Activated T-cell treated with anti-CD3 and anti-CD28 coated beads, Interleukin-2, amount 50 U/mL, for 72 hours (primary cell): ENCODE results near the gene ATP8B3. TPM values are rescaled to one million over a fixed set of nuclear protein-coding genes. Genes with fewer than 3 reads are reported as not detected.
A peak's percentile ranks its signal among the peaks of the same experiment; 100 is the strongest.

Source experiments
- ATAC-seq, 2 donors: fragments of 150-1000 bp; cut with Tn5 transposase; replicated peaks in 1 of 2; 2 replicates each; pipeline ENCODE4 v1.10.0; 2021; ENCODE audit warnings: moderate library complexity in 2 of 2, mild to moderate bottlenecking in 1 of 2
- DNase-seq, 2 donors: peaks; one replicate each; pipeline ENCODE4 v3.0.0; 2021 to 2022; ENCODE audit warnings: mixed read lengths in 1 of 2
- H3K27ac Mint-ChIP-seq: one replicate; pipeline ENCODE4 v1.8.0; 2022; ENCODE audit warnings: mild to moderate bottlenecking, moderate library complexity, mixed read lengths
- H3K27me3 Mint-ChIP-seq: one replicate; pipeline ENCODE4 v1.8.0; 2022; ENCODE audit warnings: low read depth, mixed read lengths
- H3K36me3 Mint-ChIP-seq, 2 donors: one replicate each; pipeline ENCODE4 v1.8.0; 2022; ENCODE audit warnings: mixed read lengths in 2 of 2, mild to moderate bottlenecking in 1 of 2; ENCODE audit not compliant: insufficient read depth in 2 of 2
- H3K4me1 Mint-ChIP-seq: one replicate; pipeline ENCODE4 v1.8.0; 2022; ENCODE audit warnings: low read depth, mixed read lengths
- H3K4me3 Mint-ChIP-seq, 2 donors: one replicate each; pipeline ENCODE4 v1.8.0; 2022; ENCODE audit warnings: mild to moderate bottlenecking in 2 of 2, mixed read lengths in 2 of 2, moderate library complexity in 2 of 2
- H3K9me3 Mint-ChIP-seq, 2 donors: one replicate each; pipeline ENCODE4 v1.8.0; 2022; ENCODE audit warnings: mixed read lengths in 2 of 2
- total RNA-seq, 2 donors: library from RNA; stranded (reverse); gene quantifications; one replicate each; pipeline ENCODE4 v1.2.3, GENCODE V29; 2022

Gene ATP8B3
- total RNA-seq, 2 donors from 2014 or later = 12.1 to 12.8 TPM

DNA sequence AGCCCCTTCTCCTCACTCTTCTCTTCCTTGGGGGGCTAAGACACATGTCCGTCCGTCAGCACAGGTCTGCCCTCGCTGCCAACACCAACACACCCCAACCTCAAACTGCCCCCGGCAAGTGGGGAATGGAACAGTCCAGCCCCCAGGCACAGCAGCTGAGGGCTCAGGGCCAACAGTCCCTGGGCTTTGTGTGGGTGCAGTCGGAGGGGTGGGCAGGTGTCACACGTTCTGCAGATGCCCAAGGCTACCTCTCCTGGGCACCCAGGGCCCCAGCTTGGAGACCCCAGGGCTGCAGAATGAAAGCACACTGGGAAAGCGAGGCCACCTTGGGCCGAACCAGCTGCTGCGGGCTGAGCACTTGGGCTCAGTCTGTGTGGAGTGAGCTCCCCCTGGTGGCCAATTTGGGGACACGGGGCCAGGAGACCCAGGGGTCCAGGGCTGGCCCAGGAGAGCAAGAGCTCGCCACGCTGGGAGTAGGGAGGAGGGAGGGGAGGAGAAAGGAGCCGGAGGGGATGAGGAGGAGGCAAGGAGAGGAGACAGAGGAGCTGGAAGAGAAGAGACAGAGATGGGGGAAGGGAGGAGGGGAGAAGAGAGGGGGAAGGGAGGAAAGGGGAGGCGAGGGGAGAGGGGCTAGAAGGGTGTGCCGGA, 14.0 kb upstream of the ATP8B3 start:
- Mint-ChIP-seq H3K27me3 (no peaks in the 10 kb centered on the region), H3K27ac (no peak overlapping the region), H3K36me3 (peaks cover 0 to 8% of the 10 kb centered on the region in 2 donors), H3K4me3 (no peak overlapping the region), H3K4me1 (no peaks in the 10 kb centered on the region), H3K9me3 (no peaks in the 10 kb centered on the region)
- DNase-seq (peak; percentile 80), ATAC-seq (peak; percentile 72 to 81)

DNA sequence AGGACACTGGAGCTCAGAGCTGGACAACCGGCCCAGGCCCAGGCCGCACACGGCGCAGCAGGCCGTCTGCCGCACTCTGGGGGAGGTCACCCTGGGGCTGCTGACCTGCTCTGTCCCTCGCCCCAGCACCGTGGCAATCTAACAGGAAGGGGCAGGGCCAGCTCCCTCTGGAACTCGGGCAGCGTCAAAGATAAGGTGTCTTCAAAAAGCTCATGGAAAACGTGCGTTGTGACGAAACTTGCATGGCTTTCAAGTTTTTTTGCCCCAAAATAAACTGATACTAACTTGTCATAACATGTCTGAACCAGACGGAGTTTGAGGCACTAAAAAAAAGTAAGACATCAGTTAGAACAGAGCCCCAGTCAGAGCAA, 12.2 kb upstream of the ATP8B3 start:
- no peak for ATAC-seq
- Mint-ChIP-seq H3K4me1 (no peaks in the 10 kb centered on the region), H3K9me3 (no peaks in the 10 kb centered on the region), H3K27ac (no peak overlapping the region), H3K27me3 (no peaks in the 10 kb centered on the region), H3K4me3 (no peak overlapping the region), H3K36me3 (peaks cover 0 to 13% of the 10 kb centered on the region in 2 donors)
- DNase-seq = no peak

DNA sequence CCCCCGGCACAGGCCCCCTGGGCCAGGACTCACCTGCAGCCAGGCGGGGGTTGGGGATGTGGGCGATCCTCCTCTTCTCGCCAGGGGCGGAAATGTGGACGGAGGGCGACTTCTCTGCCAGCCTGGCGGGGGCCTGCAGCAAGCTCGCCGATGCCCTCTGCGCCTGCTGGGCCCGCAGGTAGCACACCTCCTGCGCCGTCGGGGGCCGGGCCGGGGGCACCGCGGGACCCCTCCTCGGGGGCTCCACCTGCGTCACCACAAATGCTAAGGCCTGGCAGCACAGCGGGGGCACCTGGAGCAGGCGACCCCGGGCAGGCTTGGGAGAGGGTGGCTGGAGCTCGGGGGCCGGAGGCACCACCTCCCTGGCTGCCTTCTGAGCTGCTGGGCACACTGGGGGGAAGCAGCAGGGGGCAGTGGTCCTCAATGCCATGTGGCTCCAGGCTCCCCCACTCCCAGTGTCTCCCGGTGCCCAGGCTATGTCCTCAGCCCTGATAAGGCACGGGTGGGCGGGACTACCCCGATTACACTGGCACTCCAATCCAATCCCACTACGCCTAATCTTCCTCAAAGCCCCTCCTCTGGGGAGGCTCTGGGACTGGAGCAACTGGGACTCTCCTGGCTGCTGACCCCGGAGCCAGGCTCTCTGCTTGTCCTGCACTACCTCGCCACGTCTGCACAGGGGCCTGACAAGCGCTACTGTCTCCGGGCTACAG, 11.6 kb upstream of the ATP8B3 start:
- Mint-ChIP-seq H3K27ac (no peak overlapping the region), H3K4me1 (no peaks in the 10 kb centered on the region), H3K27me3 (no peaks in the 10 kb centered on the region), H3K36me3 (peaks cover 0 to 13% of the 10 kb centered on the region in 2 donors), H3K4me3 (no peak overlapping the region), H3K9me3 (no peaks in the 10 kb centered on the region)
- ATAC-seq (no peak), DNase-seq (no peak)

DNA sequence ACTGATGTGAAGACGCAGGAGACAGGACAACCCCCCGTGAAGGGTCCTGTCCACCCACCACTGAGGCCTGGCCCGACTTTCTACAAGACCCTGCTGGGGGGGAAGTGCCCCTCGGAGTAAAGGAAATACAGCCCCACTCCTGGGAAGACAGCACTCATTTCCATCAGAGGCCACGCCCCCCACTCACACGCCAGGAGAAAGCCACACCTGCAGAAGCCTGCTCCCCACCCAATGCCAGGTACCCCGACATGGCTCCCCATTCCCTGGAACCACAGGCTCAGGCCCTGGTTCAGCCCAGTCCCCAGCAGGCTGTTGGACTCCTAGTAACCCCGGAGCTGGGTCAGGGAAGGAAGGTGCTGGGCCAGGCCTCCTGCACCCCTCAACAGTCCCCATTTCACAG, 10.9 kb upstream of the ATP8B3 start:
- Mint-ChIP-seq H3K36me3 (peaks cover 0 to 13% of the 10 kb centered on the region in 2 donors), H3K27me3 (no peaks in the 10 kb centered on the region), H3K9me3 (no peaks in the 10 kb centered on the region), H3K4me3 (no peak overlapping the region), H3K27ac (no peak overlapping the region), H3K4me1 (no peaks in the 10 kb centered on the region)
- ATAC-seq = no peak
- DNase-seq = no peak

DNA sequence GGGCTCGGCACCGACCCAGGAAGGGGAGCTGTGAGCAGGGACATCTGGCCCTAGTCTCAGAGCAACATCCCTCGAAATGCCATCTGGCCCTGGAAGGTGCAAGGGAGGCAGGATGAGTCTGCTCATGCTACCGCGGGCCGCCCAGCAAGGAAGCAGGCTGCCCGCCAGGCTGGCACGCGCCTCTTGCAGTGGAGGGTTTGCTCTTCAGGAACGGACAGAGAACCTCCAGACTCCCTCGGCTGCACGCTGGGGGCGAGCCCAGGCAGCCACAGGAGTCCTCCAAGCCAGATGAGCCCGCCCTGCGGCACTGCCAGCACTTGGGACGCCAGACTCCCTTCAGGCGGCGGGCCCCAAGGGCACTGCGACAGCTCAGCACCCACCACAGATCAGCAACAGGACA, 10.1 kb upstream of the ATP8B3 start:
- no peaks in the 10 kb centered on the region for H3K4me1 Mint-ChIP-seq
- no peak overlapping the region for H3K27ac Mint-ChIP-seq
- peaks cover 0 to 13% of the 10 kb centered on the region in 2 donors for H3K36me3 Mint-ChIP-seq
- H3K27me3 Mint-ChIP-seq = no peaks in the 10 kb centered on the region
- DNase-seq (no peak), ATAC-seq (no peak)
- H3K9me3 Mint-ChIP-seq = no peaks in the 10 kb centered on the region
- no peak overlapping the region for H3K4me3 Mint-ChIP-seq

DNA sequence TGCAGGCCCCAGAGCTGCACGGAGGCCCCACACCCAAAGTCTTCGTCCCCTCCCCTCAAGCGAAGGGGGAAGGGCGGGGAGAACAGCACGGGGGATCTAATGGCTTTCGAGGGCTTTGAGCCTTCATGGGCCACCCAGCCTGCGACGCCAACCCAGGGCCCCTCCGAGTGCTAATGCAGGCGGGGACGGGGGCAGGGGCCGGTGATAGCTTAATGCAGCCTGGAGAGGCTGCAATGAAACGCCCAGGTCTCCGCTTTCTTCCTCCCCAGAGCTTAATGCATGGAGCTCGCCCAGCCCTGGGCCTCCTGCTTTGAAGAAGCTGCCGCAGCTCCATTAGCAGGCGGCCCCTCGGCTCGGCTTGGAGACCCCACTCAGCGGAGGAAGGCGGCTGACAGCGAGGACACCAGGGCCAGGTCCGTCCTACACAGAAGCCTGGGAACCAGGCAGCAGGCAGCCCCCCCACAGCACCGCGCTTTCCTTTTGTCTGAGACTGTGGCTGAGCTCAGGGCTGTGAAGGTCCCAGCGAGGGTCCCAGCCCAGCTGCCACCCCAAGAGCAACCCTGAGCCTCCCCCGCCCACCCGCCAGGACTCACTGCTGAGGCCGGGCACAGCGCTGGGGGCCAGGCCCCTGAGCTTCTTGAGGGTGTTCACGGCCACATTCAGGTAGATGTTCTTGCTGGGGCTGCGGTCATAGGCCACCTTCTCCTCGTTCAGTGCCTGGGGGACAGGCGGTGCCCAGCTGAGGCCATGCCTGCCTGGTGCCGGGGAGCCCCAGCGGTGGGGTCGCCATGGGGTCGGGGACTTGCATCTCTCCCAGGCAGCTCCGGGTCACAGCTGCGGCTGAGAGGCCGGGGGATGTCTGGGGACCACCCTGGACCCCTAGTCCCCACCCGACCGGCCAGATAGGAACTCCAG, 7.5 kb upstream of the ATP8B3 start:
- H3K27me3 Mint-ChIP-seq = no peaks in the 10 kb centered on the region
- DNase-seq (no peak), ATAC-seq (no peak)
- no peaks in the 10 kb centered on the region for H3K4me1 Mint-ChIP-seq
- H3K9me3 Mint-ChIP-seq = no peaks in the 10 kb centered on the region
- no peak overlapping the region for H3K27ac Mint-ChIP-seq
- peaks cover 0 to 9% of the 10 kb centered on the region in 2 donors for H3K36me3 Mint-ChIP-seq
- no peak overlapping the region for H3K4me3 Mint-ChIP-seq

DNA sequence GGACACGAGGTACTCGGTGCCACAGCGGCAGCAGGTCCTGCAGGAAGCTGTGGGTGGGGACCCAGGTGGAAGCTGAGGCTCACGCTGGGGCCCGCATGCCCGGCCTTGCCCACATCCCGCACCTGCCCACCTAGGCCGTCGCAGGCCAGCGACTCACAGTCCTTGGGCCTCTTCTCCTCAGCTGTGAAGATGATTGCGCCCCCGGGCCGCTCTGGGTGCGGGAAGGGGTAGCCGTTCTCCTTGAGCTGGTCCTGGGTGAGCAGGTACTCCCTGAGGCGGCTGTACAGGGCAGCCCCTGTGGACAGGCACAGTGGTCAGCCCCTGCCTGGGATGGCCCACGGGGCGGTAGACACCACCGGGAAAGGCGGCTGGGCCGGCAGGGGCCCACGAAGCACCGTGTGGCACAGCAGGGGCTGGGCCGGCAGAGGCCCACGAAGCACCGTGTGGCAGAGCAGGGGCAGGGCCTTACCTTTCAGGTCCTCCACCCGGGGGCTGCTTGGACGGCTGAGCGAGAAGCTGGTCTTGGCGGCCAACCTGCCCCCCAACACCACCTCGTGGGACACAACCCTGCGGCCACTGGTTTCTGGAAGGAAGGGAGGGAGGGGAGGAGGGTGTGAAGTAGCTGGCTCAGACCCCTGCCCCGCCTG, 6.6 kb upstream of the ATP8B3 start:
- H3K27me3 Mint-ChIP-seq = no peaks in the 10 kb centered on the region
- no peaks in the 10 kb centered on the region for H3K4me1 Mint-ChIP-seq
- ATAC-seq = no peak
- H3K4me3 Mint-ChIP-seq = no peak overlapping the region
- H3K36me3 Mint-ChIP-seq = peaks cover 0 to 6% of the 10 kb centered on the region in 2 donors
- DNase-seq = no peak
- H3K9me3 Mint-ChIP-seq = no peaks in the 10 kb centered on the region
- no peak overlapping the region for H3K27ac Mint-ChIP-seq

DNA sequence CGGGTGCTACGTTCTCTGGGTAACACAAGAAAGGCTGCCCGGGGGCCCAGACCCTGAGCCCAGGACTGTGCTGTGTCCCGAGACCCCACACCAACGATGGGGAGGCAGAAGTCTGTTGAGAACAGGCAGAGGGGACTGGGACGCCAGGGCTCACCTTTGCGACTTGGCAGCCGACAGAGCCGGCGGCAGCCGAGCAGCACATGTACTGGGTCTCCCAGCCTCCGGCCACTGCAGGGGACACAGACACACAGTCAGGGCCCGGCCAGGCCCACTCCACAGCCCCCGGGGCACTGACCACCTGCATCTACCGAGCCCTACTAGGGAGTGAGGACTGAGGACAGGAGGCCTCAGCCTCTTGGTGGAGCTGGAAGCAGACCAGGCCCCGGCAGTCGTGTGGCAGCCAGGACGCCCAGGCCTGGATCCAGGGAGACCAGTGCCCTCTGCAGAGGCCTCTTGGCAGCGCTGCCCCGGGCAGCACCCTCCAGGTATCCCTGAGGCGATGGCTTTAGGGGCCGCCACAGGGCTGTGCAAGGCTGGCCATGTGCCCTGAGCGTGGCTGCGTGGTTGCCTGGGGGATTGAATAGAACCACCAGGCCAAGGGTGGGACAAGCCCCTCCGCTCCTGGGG, 5.6 kb upstream of the ATP8B3 start:
- Mint-ChIP-seq H3K9me3 (no peaks in the 10 kb centered on the region), H3K4me1 (peaks cover 6% of the 10 kb centered on the region), H3K4me3 (no peak overlapping the region), H3K27ac (no peak overlapping the region), H3K27me3 (no peaks in the 10 kb centered on the region), H3K36me3 (peaks cover 0 to 6% of the 10 kb centered on the region in 2 donors)
- DNase-seq (no peak), ATAC-seq (no peak)

DNA sequence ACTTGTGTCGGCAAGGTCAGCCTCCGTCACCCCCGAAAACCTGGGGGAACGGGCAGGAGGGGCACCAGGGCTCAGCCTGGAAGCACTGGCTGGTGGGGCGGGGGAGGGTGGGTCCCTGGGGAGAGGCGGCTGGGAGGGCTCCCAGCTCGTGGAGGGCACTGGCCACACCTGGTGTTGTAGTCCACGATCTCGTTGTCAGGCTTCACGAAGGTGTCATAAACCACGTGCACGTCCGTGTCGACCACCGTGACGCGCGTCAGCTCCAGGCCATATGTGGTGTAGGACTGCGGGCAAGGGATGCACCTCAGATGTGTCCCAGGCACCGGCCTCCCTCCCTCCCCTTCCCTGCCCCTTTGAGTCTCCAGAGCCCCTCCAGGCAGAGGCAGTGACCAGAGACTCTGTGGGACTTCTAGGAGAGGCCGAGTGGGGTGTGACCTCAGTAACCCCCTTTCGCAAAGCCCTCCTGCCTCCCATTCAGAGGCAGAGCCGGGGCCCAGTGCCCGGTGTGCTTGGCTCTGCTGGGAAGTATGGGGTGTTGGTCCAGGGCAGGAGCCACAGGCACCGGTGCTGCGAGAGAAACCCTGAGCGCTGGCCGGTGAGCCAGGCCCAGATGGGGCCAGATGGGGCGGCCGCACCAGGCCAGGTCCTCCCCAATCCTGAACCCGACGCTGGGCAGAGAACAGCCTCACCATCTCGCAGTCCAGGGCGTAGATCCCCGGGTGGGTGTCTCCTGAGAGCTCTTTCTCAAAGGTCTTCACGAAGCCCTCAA, 4.6 kb upstream of the ATP8B3 start:
- Mint-ChIP-seq H3K36me3 (peaks cover 0 to 6% of the 10 kb centered on the region in 2 donors), H3K27me3 (no peaks in the 10 kb centered on the region), H3K4me1 (peaks cover 9% of the 10 kb centered on the region), H3K4me3 (no peak overlapping the region), H3K9me3 (no peaks in the 10 kb centered on the region), H3K27ac (no peak overlapping the region)
- DNase-seq = no peak
- no peak for ATAC-seq

DNA sequence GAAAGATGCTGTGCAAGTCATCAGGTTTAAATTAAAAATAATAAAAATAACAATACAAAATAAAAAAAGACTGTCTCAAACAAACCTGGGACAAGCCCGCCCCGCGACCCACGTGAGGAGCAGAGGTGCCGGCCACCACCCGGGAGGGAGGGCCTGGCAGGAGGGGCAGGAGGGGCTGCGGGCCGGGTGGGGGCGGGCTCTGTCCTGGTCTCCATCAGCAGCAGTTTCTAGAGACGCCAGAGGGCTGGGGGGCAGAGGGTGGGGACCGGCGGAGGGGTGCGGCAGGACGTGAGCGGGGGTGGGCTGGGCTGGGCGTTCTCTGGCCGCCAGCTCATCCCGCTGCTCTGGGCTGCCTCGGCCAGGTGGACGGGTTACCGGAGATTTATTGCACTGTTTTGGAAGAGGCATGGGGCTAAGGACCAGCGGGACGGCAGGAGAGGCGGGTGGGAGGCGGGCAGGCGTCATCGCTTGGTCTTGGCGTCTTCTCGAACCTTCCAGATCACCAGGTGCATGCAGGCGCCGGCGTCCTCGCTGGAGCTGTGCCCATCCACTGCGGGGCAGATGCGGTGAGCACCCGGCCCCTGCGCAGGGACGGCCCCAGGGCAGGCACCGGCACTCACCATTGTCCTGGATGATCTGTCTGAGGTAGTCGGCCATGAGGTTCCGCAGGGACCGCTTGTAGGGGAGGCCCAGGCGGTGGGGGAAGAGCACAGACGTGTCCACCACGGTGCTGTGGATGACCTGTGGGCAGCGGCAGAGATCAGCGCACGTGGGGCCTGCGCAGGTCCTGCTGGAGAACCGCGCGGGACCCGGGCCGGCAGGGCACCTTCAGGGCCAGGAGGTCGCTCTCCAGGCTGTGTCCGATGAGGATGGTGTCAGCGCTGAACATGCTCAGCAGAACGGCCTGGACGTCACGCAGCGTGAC, 3.8 kb upstream of the ATP8B3 start:
- Mint-ChIP-seq H3K36me3 (peaks cover 0 to 4% of the 10 kb centered on the region in 2 donors), H3K27me3 (no peaks in the 10 kb centered on the region), H3K4me1 (peaks cover 17% of the 10 kb centered on the region), H3K27ac (no peak overlapping the region), H3K4me3 (no peak overlapping the region), H3K9me3 (no peaks in the 10 kb centered on the region)
- no peak for DNase-seq
- no peak for ATAC-seq

DNA sequence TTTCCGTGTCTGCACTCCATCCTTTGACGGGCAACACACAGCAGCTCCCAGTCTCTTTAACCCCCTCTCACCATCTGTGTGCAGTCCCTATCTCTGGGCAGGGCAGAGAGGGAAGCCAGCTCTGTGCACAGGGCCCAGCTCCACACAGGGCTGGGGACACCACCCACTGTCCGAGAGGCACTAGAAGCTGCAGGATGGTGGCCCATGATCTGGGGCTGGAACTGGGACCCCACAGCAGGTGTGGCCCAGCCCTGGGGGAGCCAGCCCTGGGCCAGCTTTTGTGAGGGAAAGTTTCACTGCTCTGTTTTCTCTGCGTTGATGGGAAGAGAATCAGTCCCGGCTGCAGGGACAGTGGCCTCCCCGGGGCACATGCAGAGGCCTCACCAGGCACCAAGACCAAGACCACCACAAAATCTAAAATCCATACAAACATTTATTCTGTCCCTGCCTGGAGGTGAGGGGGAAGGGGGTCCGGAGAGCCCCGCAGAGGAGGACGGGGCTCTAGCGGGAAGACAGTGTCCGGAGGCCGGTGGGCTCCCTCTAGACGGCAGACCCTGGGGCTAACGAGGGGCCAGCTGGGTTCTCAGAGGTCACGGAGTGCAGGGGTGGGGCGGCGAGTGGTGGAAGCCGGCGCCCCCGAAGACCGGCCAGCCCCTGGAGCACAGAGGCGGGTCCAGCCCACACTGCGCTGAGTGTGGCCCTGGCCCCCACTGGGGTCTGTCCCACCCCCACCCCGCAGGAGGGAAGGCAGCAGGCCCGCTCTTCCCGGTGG, 2.9 kb upstream of the ATP8B3 start:
- Mint-ChIP-seq H3K27me3 (no peaks in the 10 kb centered on the region), H3K27ac (no peak overlapping the region), H3K4me1 (peaks cover 17% of the 10 kb centered on the region), H3K4me3 (no peak overlapping the region), H3K9me3 (no peaks in the 10 kb centered on the region), H3K36me3 (no peaks in the 10 kb centered on the region)
- DNase-seq (no peak), ATAC-seq (no peak)
